GM11168 (cell line): Measurements from ENCODE around the gene REXO2.

Experiments
- in situ Hi-C: fragments of 300-500 bp; cut with MboI; formaldehyde crosslinking; loops from one replicate; pipeline ENCODE4 v1.12.0; 2022; ENCODE audit warnings: low sequenced_read_pairs; ENCODE audit not compliant: unreplicated experiment

Gene REXO2

DNA sequence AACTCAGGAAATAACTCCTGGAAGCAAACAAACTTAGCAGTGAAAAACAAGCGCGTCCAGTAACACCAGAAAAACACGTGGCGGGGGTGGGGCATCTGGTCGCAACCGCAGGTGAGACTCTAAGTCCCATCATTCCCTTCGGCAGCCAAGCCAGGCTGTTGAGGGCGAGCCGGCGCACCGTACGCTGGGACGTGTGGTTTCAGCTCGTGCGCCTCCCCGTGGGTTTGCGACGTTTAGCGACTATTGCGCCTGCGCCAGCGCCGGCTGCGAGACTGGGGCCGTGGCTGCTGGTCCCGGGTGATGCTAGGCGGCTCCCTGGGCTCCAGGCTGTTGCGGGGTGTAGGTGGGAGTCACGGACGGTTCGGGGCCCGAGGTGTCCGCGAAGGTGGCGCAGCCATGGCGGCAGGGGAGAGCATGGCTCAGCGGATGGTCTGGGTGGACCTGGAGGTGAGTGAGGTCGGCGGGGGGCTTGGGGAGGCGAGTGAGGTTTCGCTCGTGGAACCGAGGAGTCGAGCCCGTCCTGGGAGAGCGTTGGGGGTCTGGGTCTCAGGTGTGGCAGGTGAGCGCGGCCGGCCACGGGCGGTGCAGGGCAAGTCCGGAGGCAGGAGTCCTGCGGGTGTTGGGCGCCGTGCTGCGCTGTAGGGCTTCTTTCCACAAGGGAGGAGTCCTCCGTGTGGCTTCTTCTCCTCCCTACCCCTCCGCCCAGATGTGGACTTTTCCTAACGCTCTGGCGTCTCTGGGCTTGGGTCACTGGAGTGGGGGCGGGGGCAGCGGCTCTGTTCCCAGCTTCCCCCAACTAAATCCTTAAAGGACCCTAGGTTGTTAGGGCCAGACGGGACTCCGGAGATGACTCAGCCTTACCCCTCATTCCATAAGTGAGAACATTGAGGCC, at the start of gene REXO2:
REXO2 (plus strand) TSS at position 239 of the 892 bp plus-strand sequence; CDS start at position 301, 62 bp downstream.
- in situ Hi-C loops = no loop called here

GRCh38 chr11:114392735-114393667, 46.3 kb upstream of the REXO2 start:
- in situ Hi-C loops = no loop called here

GRCh38 chr11:114395736-114396135, 43.5 kb upstream of the REXO2 start:
- in situ Hi-C loops = no loop called here

DNA sequence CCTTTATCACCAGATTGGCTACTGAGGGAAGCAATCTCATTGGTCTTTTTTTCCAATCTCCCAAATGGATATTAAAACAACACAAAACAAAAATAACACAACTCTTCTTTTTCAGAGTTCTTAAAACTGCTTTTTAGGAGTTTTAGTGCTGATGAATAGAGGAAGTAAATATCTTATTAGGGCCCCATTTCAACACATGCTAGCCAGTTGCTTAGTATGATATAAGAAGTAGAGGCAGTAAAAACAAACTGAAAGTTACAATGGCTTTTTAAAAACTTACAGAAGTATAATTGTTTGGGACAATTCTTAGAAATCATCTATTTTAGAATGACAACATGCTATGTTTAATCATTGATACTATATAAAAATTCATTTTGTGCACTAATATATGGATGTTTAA, 42.4 kb upstream of the REXO2 start:
- in situ Hi-C loops = no loop called here

DNA sequence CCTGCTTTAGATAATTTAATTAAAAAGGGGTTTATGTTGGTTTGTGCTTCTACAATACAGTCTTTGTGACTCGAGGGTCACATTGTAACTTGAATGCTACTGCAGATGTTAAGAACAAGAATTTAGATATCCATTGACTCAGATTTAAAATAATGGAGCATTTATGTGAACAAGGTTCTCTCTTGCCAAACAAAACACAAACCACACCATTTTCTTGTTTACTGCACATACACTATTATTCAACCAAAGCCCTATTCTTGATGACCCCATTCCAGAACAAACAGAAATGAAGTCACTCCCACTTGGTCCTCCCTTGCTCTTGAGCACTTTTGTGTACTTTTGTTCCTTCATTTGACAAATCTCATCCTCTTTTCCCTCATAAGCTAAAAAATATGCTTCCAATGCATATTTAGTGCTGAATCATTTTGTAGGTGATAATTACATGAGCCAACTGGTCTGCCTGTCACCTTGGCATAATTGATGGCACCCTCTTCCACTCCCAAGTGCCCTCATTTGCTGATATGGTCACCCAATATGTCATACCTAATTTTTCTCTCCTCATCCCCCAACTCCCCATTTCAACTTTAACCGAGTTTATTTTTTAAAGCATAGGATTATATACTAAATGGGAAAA, 41.8 kb upstream of the REXO2 start:
- in situ Hi-C loops = no loop called here

GRCh38 chr11:114398303-114398920, 40.9 kb upstream of the REXO2 start:
- in situ Hi-C loops = no loop called here

GRCh38 chr11:114399490-114400215, 39.6 kb upstream of the REXO2 start:
- in situ Hi-C loops = no loop called here

DNA sequence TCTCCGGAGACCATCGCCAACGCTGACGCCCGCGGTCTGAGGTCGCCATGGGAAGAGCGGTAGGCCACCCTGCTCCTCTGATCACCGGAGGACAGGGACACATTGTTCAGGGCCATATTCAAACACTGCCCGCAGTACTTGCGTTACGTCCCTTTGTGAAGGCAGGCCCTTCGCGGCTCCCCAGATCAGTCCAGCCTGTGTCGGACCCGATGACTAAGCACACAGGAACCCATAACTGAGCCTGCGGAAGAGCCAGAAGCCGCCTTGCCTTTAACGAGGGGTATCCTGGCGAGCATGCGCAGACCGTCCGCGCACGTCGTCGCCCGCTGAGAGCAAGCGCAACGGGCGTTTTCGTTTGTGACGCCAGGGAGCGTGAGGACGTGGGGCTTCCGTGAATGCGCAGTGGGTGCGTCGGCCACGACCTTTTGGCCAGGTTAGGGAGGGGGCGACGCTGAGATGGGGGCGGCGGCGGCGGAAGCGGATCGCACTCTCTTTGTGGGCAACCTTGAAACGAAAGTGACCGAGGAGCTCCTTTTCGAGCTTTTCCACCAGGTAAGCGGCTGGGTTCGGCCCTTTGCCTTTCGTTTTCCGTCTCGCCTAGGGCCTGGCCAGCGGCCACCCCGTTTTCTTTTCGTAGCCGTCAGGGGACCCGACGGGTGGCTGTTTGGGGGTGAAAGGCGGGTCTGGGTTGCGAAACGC, 38.9 kb upstream of the REXO2 start, which contains the start of the genes C11orf71 and RBM7:
C11orf71 (minus strand) TSS at position 296 of the 699 bp plus-strand sequence; CDS start at position 116, 180 bp downstream.
RBM7 (plus strand) TSS at position 451 of the 699 bp plus-strand sequence; CDS start at position 457, 6 bp downstream.
- in situ Hi-C loops = no loop called here

DNA sequence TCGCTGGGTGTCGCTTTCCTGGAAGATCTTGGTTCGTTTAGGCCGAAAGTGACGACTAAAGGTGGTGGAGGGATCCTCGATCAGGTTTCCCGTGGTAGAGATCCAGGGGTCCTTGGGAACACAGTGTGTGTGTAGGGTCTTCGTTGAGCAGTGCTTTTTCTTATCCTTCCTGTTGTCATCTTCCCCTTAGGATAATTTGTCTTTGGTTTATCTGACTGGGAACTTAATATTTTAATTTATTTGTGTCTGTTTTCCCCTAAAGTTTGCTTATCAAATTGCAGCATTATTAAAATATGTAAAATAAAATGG, 38.4 kb upstream of the REXO2 start:
- in situ Hi-C loops = no loop called here

DNA sequence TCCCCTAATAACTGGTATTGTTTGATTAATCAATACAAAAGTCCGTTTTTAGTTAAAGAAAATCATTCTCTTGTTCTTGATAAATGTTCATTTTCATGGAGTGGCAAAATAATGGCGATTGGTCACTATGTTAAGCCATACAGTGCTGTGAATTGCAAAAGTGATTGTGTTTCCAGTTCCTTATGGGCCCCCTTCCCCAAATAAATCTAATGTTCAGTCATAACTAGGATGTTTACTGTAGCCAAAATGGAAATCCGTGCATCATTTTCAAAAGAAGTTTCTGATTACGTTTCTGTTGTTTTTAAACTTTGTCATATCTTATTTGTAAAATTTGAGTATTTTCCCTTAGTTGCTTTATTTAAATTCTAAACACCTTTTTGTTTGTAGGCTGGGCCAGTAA, 38.0 kb upstream of the REXO2 start:
- in situ Hi-C loops = no loop called here

GRCh38 chr11:114412946-114413345, 26.3 kb upstream of the REXO2 start:
- in situ Hi-C loops = no loop called here

DNA sequence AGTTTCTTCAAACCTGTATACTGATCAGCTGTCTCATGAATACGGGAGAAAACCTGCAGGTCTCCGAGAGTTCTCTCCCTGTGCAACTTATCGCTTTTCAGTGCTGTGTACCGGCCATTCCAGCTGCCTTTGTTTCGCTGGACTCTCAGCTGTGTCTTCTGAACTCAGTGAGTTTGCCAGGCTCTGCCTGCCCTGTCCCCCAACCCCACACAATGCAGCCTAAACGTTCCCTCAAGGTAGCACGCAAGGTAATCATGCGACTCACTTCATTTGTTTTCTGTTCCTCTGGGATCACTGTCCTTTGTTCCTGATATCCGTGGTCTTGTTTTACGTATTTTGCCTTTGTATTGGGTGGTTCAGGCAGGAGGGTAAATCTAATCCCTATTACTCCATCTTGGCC, 25.3 kb upstream of the REXO2 start:
- in situ Hi-C loops = no loop called here

- in situ Hi-C loops = no loop called here
These were observed 22.8 kb upstream of the REXO2 start for GRCh38 chr11:114416441-114416961.

DNA sequence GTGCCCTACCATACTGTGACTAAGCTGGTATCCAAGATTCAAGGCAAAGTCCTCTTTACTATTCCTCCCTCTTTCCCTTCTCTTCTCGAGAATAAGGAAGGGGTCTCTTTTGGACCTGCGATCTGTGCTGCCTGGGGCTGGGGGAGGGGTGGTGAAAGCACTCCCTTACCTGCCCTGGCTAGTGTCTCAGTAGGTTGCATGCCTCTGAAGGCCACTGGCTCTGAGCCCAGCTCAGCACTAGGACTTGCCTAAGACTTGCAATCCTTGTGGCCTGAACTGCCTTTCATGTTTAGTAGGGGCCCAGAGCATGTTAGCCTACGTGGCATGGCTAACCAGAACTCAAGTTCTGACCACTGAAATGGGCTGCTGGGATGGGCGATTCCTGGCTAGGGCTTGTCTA, 13.0 kb upstream of the REXO2 start:
- in situ Hi-C loops = no loop called here

DNA sequence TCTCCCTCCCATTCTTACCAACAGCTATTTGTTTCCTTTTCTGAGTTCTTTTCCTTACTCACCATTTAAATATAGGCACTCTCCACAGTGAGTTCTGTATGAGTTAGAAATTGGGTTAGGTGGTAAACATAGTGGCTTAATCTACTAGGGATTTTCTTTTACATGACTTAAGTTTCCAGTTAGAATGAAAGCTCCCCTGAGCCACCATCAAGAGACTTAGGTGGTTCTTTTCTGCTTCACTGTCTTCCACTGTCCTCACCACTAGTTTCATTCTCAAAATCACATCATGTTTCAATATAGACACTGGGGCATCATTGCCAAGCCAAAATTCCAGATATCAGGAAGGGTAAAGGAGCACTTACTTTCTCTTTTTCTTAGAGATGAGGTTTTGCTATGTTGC, 9.0 kb upstream of the REXO2 start:
- in situ Hi-C loops = no loop called here

GRCh38 chr11:114432893-114433292, 6.4 kb upstream of the REXO2 start:
- in situ Hi-C loops = no loop called here

DNA sequence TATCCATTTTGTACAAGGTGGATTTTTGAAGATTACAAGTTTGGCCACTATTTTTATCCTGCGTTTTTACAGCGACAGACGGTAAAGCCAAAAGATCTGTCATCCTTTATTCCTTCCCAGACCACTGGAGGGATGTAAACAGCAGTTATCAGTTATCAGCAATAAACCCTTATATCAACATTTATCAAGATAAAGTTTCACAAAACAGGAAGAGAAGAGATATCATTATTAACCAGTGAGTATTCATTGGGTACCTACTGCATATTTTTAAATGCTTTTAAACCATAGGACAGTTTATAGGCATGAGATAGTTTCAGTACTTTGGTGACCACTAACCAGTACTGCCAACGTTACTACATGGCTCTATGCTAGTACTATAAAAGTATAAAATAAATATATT, 5.9 kb upstream of the REXO2 start:
- in situ Hi-C loops = no loop called here

DNA sequence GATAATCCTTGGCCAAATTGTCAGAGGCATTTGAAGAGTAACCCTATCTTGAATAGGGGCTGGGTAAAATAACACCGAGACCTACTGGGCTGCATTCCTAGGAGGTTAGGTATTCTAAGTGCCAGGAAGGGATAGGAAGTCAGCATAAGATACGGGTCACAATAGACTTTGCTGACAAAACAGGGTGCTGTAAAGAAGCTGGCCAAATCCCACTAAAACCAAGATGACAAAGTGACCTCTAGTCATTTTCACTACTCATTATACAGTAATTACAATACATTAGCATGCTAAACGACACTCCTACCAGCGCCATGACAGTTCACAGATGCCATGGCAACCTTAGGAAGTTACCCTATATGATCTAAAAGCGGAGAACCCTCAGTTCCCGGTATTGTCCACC, 964 bp upstream of the REXO2 start:
- in situ Hi-C loops = no loop called here
